Osteoblast (primary cell): ENCODE measurements around the gene TMC6. TPM values are rescaled to one million over a fixed set of nuclear protein-coding genes. Genes with fewer than 3 reads are reported as not detected.

ENCODE experiments used
- DNase-seq: peaks from one replicate; pipeline ENCODE4 v3.0.0; 2011; ENCODE audit warnings: low spot score, mixed read lengths; ENCODE audit not compliant: insufficient read length; ENCODE audit errors: missing footprints
- H2AFZ ChIP-seq: 2 replicates; pipeline ENCODE4 v1.6.0; 2011; ENCODE audit warnings: mild to moderate bottlenecking, low read length
- H3K27ac ChIP-seq: 2 replicates; pipeline ENCODE4 v1.5.1; 2011; ENCODE audit warnings: mild to moderate bottlenecking, low read depth, low read length, moderate library complexity
- H3K27me3 ChIP-seq: 2 replicates; pipeline ENCODE4 v1.6.0; 2012; ENCODE audit warnings: mild to moderate bottlenecking, control low read depth, inconsistent platforms, low read length, moderate library complexity; ENCODE audit not compliant: insufficient read depth
- H3K36me3 ChIP-seq: 2 replicates; pipeline ENCODE4 v1.5.1; 2011; ENCODE audit warnings: mild to moderate bottlenecking, low read length, control low read depth, moderate library complexity; ENCODE audit not compliant: insufficient read depth
- H3K4me1 ChIP-seq: 2 replicates; pipeline ENCODE4 v1.5.1; 2011; ENCODE audit warnings: mild to moderate bottlenecking, low read length, control low read depth, moderate library complexity; ENCODE audit not compliant: insufficient read depth
- H3K4me2 ChIP-seq: 2 replicates; pipeline ENCODE4 v1.6.0; 2011; ENCODE audit warnings: mild to moderate bottlenecking, low read length; ENCODE audit not compliant: insufficient read depth
- H3K4me3 ChIP-seq: fragments of 200-600 bp; sonication (generic); 3 replicates; pipeline ENCODE4 v1.5.1; 2012; ENCODE audit warnings: mild to moderate bottlenecking, low read length, inconsistent platforms; ENCODE audit not compliant: insufficient read depth
- H3K79me2 ChIP-seq: 2 replicates; pipeline ENCODE4 v1.6.0; 2012; ENCODE audit warnings: mild to moderate bottlenecking, low read length, control low read depth, inconsistent platforms; ENCODE audit not compliant: insufficient read depth
- H3K9me3 ChIP-seq: 2 replicates; pipeline ENCODE4 v1.5.1; 2011; ENCODE audit warnings: low read depth, low read length, control low read depth
- H4K20me1 ChIP-seq: 2 replicates; pipeline ENCODE4 v1.6.0; 2012; ENCODE audit warnings: mild to moderate bottlenecking, low read length, control low read depth; ENCODE audit not compliant: insufficient read depth
- total RNA-seq: library from RNA; depleted of rRNA; stranded (reverse); fragments of >200 nt; gene quantifications from 2 replicates; pipeline ENCODE4 v1.2.3, GENCODE V29; 2012
- TF ChIP-seq, protein P1 (sequence below): IDR thresholded peaks from 2 replicates; pipeline ENCODE4 v1.5.1; 2011; ENCODE audit warnings: mild to moderate bottlenecking, low read depth, low read length, moderate library complexity; ENCODE audit errors: extremely low read depth

Gene TMC6
- total RNA-seq, 1 donor = under 0.01 TPM

DNA sequence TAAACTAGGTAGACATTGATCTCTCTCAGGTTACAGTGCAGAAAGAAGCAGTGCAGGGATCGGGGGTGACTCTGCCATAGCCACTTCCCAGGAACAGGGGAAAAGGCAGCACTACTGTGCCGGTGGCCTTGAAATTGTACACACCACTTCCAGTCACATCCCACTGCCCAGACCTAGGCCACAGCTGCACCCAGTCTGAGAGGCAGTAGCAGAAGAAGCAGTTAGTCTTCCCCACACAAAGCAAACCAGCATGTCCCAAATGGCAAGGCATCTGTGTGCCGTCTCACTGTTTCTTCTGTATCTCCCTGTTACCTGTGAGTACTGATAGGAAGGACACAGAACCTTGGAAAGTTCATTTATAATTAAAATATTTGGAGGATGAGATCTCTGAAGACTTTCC is 47.0 kb downstream of the TMC6 start:
- H2AFZ ChIP-seq = no peak overlapping the region
- no peak overlapping the region for H3K4me3 ChIP-seq
- no peak for DNase-seq
- H3K79me2 ChIP-seq = no peaks in the 10 kb centered on the region
- peaks cover 8% of the 10 kb centered on the region for H3K36me3 ChIP-seq
- H3K9me3 ChIP-seq = no peaks in the 10 kb centered on the region
- H3K27ac ChIP-seq = no peak overlapping the region
- no peaks in the 10 kb centered on the region for H3K27me3 ChIP-seq
- TF ChIP-seq, protein P1, sequence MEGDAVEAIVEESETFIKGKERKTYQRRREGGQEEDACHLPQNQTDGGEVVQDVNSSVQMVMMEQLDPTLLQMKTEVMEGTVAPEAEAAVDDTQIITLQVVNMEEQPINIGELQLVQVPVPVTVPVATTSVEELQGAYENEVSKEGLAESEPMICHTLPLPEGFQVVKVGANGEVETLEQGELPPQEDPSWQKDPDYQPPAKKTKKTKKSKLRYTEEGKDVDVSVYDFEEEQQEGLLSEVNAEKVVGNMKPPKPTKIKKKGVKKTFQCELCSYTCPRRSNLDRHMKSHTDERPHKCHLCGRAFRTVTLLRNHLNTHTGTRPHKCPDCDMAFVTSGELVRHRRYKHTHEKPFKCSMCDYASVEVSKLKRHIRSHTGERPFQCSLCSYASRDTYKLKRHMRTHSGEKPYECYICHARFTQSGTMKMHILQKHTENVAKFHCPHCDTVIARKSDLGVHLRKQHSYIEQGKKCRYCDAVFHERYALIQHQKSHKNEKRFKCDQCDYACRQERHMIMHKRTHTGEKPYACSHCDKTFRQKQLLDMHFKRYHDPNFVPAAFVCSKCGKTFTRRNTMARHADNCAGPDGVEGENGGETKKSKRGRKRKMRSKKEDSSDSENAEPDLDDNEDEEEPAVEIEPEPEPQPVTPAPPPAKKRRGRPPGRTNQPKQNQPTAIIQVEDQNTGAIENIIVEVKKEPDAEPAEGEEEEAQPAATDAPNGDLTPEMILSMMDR = no peak
- no peaks in the 10 kb centered on the region for H3K4me1 ChIP-seq
- no peak overlapping the region for H3K4me2 ChIP-seq
- H4K20me1 ChIP-seq = no peaks in the 10 kb centered on the region

DNA sequence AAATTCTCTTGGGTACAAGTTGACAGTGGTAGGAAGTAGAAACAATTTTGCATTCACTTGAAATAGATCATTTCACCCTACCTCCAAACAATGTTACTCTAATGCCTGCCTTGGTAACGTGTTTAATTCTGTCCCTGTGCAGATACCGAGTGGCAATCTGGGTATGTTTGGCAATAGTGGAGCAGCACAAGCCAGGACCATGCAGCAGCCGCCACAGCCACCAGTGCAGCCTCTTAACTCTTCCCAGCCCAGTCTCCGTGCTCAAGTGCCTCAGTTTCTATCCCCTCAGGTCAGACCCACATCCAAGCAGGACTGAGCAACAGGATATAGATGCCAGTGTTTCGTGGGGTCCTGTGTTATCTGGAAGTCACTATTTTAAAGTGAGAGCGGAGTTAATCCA is 49.3 kb downstream of the TMC6 start:
- Histone ChIP-seq H3K79me2 (no peaks in the 10 kb centered on the region), H2AFZ (no peak overlapping the region), H3K27ac (no peak overlapping the region), H3K27me3 (no peaks in the 10 kb centered on the region), H3K4me2 (no peak overlapping the region), H3K4me3 (no peak overlapping the region), H3K36me3 (peaks cover 8% of the 10 kb centered on the region), H3K9me3 (no peaks in the 10 kb centered on the region), H4K20me1 (no peaks in the 10 kb centered on the region), H3K4me1 (no peaks in the 10 kb centered on the region)
- DNase-seq = no peak
- TF ChIP-seq, protein P1 = no peak

DNA sequence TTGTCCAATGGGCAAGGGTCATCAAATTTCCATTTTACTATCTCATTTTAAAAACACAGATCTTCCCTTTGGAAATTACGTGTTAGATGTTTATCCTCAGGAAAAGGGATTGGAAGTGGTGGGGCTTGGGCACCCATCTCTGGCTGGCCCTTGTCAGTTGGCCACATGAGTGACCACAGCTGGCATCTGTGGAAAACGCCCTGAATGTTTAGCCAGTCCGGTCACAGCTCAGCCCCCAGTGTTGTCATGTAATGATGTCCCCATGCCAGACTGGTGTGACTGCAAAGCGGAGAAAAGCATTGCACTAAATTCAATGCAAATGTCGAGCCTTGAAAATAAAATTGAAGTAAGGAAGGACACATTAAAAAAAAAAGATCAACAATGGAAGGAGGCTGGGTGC is 53.0 kb downstream of the TMC6 start:
- H4K20me1 ChIP-seq = no peaks in the 10 kb centered on the region
- DNase-seq = no peak
- H3K4me3 ChIP-seq = no peak overlapping the region
- no peak overlapping the region for H3K4me2 ChIP-seq
- H3K27ac ChIP-seq = no peak overlapping the region
- H3K27me3 ChIP-seq = no peaks in the 10 kb centered on the region
- TF ChIP-seq, protein P1 = no peak
- H3K36me3 ChIP-seq = peaks cover 31% of the 10 kb centered on the region
- H3K9me3 ChIP-seq = no peaks in the 10 kb centered on the region
- H2AFZ ChIP-seq = no peak overlapping the region
- no peaks in the 10 kb centered on the region for H3K4me1 ChIP-seq
- H3K79me2 ChIP-seq = no peaks in the 10 kb centered on the region

DNA sequence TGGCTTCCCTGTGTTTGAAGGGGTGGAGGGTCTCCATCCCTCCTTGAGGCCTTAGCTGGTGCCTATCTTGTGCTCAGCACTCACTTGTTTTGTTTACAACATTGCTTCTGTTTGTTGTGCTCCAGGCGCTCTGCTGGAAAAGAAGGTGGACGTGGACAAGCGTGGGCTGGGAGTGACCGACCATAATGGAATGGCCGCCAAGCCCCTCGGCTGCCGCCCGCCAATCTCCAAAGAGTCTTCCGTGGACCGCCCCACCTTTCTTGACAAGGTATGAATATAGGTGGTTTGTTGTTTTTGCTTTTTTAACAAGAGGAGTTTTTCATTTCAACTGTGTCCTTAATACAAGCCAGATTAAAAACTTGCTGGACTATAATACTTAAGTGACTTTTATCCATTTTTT is 53.5 kb downstream of the TMC6 start:
- Histone ChIP-seq H3K27me3 (no peaks in the 10 kb centered on the region), H3K27ac (no peak overlapping the region), H4K20me1 (no peaks in the 10 kb centered on the region), H3K4me1 (no peaks in the 10 kb centered on the region), H3K4me3 (no peak overlapping the region), H3K36me3 (peaks cover 31% of the 10 kb centered on the region), H3K4me2 (no peak overlapping the region), H2AFZ (no peak overlapping the region), H3K9me3 (no peaks in the 10 kb centered on the region), H3K79me2 (no peaks in the 10 kb centered on the region)
- TF ChIP-seq, protein P1 = no peak
- DNase-seq = no peak
